Measurements from ENCODE around the gene STAC3.

STAC3 gene

GRCh38 chr12:57205186-57205585 lies 45.8 kb downstream of the STAC3 start:
- H3K4me3 ChIP-seq (ENCODE audit: low read depth in 1 of 2, low read length in 1 of 2) = no peak overlapping the region
- H3K27ac ChIP-seq = no peak overlapping the region
- TF ChIP-seq CTCF (IDR thresholded peaks at IDR 0.05) = no peak
- no peaks in the 10 kb centered on the region for H3K9me3 ChIP-seq
- peaks cover 5% of the 10 kb centered on the region for H3K27me3 ChIP-seq
- no peaks in the 10 kb centered on the region for H3K4me1 ChIP-seq (ENCODE audit: control insufficient read depth in 1 of 2, insufficient read depth in 1 of 2, low read depth in 1 of 2, low read length in 1 of 2)
- no peaks in the 10 kb centered on the region for H3K36me3 ChIP-seq

GRCh38 chr12:57204454-57204853 lies 46.5 kb downstream of the STAC3 start:
- Histone ChIP-seq H3K9me3 (no peaks in the 10 kb centered on the region), H3K27ac (no peak overlapping the region), H3K4me3 (ENCODE audit: low read depth in 1 of 2, low read length in 1 of 2) (no peak overlapping the region), H3K36me3 (no peaks in the 10 kb centered on the region), H3K4me1 (ENCODE audit: control insufficient read depth in 1 of 2, insufficient read depth in 1 of 2, low read depth in 1 of 2, low read length in 1 of 2) (no peaks in the 10 kb centered on the region), H3K27me3 (no peaks in the 10 kb centered on the region)
- TF ChIP-seq CTCF (IDR thresholded peaks at IDR 0.05) = no peak

- H3K27ac ChIP-seq = no peak overlapping the region
- H3K4me1 ChIP-seq (ENCODE audit: control insufficient read depth in 1 of 2, insufficient read depth in 1 of 2, low read depth in 1 of 2, low read length in 1 of 2) = no peaks in the 10 kb centered on the region
- H3K4me3 ChIP-seq (ENCODE audit: low read depth in 1 of 2, low read length in 1 of 2) = no peak overlapping the region
- H3K36me3 ChIP-seq = no peaks in the 10 kb centered on the region
- TF ChIP-seq CTCF (IDR thresholded peaks at IDR 0.05) = no peak
- no peaks in the 10 kb centered on the region for H3K27me3 ChIP-seq
- H3K9me3 ChIP-seq = no peaks in the 10 kb centered on the region
Measured at GRCh38 chr12:57203791-57204190, 47.2 kb downstream of the STAC3 start.

GRCh38 chr12:57203201-57203600 lies 47.8 kb downstream of the STAC3 start:
- Histone ChIP-seq H3K4me1 (ENCODE audit: control insufficient read depth in 1 of 2, insufficient read depth in 1 of 2, low read depth in 1 of 2, low read length in 1 of 2) (no peaks in the 10 kb centered on the region), H3K36me3 (no peaks in the 10 kb centered on the region), H3K9me3 (no peaks in the 10 kb centered on the region), H3K27me3 (no peaks in the 10 kb centered on the region), H3K4me3 (ENCODE audit: low read depth in 1 of 2, low read length in 1 of 2) (no peak overlapping the region), H3K27ac (no peak overlapping the region)
- no peak for TF ChIP-seq CTCF (IDR thresholded peaks at IDR 0.05)

GRCh38 chr12:57202321-57202720 lies 48.7 kb downstream of the STAC3 start:
- no peaks in the 10 kb centered on the region for H3K27me3 ChIP-seq
- H3K4me3 ChIP-seq (ENCODE audit: low read depth in 1 of 2, low read length in 1 of 2) = no peak overlapping the region
- no peaks in the 10 kb centered on the region for H3K4me1 ChIP-seq (ENCODE audit: control insufficient read depth in 1 of 2, insufficient read depth in 1 of 2, low read depth in 1 of 2, low read length in 1 of 2)
- no peaks in the 10 kb centered on the region for H3K36me3 ChIP-seq
- no peaks in the 10 kb centered on the region for H3K9me3 ChIP-seq
- H3K27ac ChIP-seq = no peak overlapping the region
- TF ChIP-seq CTCF (IDR thresholded peaks at IDR 0.05) = no peak

- TF ChIP-seq CTCF (IDR thresholded peaks at IDR 0.05) = no peak
- no peaks in the 10 kb centered on the region for H3K9me3 ChIP-seq
- no peak overlapping the region for H3K4me3 ChIP-seq (ENCODE audit: low read depth in 1 of 2, low read length in 1 of 2)
- H3K27ac ChIP-seq = no peak overlapping the region
- no peaks in the 10 kb centered on the region for H3K27me3 ChIP-seq
- no peaks in the 10 kb centered on the region for H3K4me1 ChIP-seq (ENCODE audit: control insufficient read depth in 1 of 2, insufficient read depth in 1 of 2, low read depth in 1 of 2, low read length in 1 of 2)
- no peaks in the 10 kb centered on the region for H3K36me3 ChIP-seq
Measured at GRCh38 chr12:57201631-57202030, 49.4 kb downstream of the STAC3 start.

All from neutrophil (primary cell).